ENCODE data around the gene SMAD9. TPM values are rescaled to one million over a fixed set of nuclear protein-coding genes. Genes with fewer than 3 reads are reported as not detected.

SMAD9 gene
- total and polyA plus RNA-seq, 2 of the 13 experiments (the other 11 are each of a cell fraction or from before 2014, with no cell fraction given): 4.2 to 7.7 TPM

DNA sequence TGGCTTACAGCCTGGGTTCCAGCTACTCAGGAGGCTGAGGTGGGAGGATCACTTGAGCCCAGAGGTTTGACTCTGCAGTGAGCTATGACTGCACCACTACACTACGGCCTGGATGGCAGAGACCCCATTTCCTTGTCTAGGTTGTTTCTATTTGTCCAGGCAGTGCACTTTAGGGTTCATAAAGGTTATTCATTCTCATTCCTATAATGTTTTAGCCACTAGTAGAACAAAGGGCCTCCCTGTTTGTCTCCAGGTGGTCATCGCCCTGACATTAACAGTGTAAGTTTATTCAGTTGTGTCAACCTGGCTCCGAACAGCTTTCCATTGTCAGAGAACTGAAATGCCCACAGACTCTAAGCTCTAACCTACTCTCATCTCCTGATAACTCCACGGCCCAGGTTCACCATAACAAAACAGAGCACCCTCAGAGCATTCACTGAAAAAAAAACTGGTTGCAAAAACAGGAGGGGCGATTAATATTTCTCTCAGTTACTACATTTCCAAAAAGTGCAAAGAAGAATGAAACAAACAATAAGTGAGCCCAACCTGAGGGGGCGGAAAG lies 37.1 kb downstream of the SMAD9 start (continued):
- TF ChIP-seq, protein P1, sequence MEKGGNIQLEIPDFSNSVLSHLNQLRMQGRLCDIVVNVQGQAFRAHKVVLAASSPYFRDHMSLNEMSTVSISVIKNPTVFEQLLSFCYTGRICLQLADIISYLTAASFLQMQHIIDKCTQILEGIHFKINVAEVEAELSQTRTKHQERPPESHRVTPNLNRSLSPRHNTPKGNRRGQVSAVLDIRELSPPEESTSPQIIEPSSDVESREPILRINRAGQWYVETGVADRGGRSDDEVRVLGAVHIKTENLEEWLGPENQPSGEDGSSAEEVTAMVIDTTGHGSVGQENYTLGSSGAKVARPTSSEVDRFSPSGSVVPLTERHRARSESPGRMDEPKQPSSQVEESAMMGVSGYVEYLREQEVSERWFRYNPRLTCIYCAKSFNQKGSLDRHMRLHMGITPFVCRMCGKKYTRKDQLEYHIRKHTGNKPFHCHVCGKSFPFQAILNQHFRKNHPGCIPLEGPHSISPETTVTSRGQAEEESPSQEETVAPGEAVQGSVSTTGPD (CRISPR knock-in tag; IDR thresholded peaks at IDR 0.05): no peak
- TF ChIP-seq, protein P2, sequence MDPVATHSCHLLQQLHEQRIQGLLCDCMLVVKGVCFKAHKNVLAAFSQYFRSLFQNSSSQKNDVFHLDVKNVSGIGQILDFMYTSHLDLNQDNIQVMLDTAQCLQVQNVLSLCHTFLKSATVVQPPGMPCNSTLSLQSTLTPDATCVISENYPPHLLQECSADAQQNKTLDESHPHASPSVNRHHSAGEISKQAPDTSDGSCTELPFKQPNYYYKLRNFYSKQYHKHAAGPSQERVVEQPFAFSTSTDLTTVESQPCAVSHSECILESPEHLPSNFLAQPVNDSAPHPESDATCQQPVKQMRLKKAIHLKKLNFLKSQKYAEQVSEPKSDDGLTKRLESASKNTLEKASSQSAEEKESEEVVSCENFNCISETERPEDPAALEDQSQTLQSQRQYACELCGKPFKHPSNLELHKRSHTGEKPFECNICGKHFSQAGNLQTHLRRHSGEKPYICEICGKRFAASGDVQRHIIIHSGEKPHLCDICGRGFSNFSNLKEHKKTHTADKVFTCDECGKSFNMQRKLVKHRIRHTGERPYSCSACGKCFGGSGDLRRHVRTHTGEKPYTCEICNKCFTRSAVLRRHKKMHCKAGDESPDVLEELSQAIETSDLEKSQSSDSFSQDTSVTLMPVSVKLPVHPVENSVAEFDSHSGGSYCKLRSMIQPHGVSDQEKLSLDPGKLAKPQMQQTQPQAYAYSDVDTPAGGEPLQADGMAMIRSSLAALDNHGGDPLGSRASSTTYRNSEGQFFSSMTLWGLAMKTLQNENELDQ (CRISPR knock-in tag; IDR thresholded peaks at IDR 0.05; ENCODE audit: borderline replicate concordance): no peak
- TF ChIP-seq ZNF468 (CRISPR knock-in tag; IDR thresholded peaks at IDR 0.05) (no peak), GATA4 (IDR thresholded peaks at IDR 0.05; ENCODE audit: borderline replicate concordance, low read depth) (peak; percentile 64), NFE2L2 (IDR thresholded peaks at IDR 0.05; ENCODE audit: low read length) (no peak), RBFOX2 (IDR thresholded peaks at IDR 0.05; ENCODE audit: low read depth, low read length) (no peak), ZNF782 (CRISPR knock-in tag; IDR thresholded peaks at IDR 0.05; ENCODE audit: borderline replicate concordance) (no peak), ARHGAP35 (CRISPR knock-in tag; IDR thresholded peaks at IDR 0.05; ENCODE audit: borderline replicate concordance) (no peak), ZNF616 (CRISPR knock-in tag; IDR thresholded peaks at IDR 0.05; ENCODE audit: low read depth) (no peak), ZNF335 (CRISPR knock-in tag; IDR thresholded peaks at IDR 0.05) (no peak), KLF6 (CRISPR knock-in tag; IDR thresholded peaks at IDR 0.05) (no peak), NR2F2 (IDR thresholded peaks at IDR 0.05; ENCODE audit: borderline replicate concordance, low read depth) (peak; percentile 90), NCOR1 (IDR thresholded peaks at IDR 0.05; ENCODE audit: borderline replicate concordance, low read length) (peak; percentile 27; the same call in 1 of the 2 replicates), TAF15 (IDR thresholded peaks at IDR 0.05; ENCODE audit: low read depth, low read length, poor library complexity, severe bottlenecking) (no peak), ZNF564 (CRISPR knock-in tag; IDR thresholded peaks at IDR 0.05) (no peak), ZNF773 (CRISPR knock-in tag; IDR thresholded peaks at IDR 0.05; ENCODE audit: borderline replicate concordance) (no peak), MAFK (conservative IDR thresholded peaks at IDR 0.05 in 1 of 2, IDR thresholded peaks at IDR 0.05 in 1 of 2; ENCODE audit: low read length in 2 of 2) (0 out of 4 replicates have a peak, but pooled peaks of 1 of the 2 experiments have one; percentile 4), RFXAP (CRISPR knock-in tag; IDR thresholded peaks at IDR 0.05; ENCODE audit: borderline replicate concordance) (0 out of 2 replicates have a peak, but pooled peaks have one; percentile 6), ZNF776 (CRISPR knock-in tag; IDR thresholded peaks at IDR 0.05) (no peak), ZNF543 (CRISPR knock-in tag; IDR thresholded peaks at IDR 0.05) (no peak), FOXJ3 (CRISPR knock-in tag; IDR thresholded peaks at IDR 0.05; ENCODE audit: borderline replicate concordance) (no peak; the same call in 1 of the 2 replicates), CHCHD3 (CRISPR knock-in tag; IDR thresholded peaks at IDR 0.05) (no peak), ZNF496 (CRISPR knock-in tag; IDR thresholded peaks at IDR 0.05; ENCODE audit: insufficient replicate concordance) (no peak), BRD4 (CRISPR knock-in tag; IDR thresholded peaks at IDR 0.05) (no peak)
- TF ChIP-seq, protein P3, sequence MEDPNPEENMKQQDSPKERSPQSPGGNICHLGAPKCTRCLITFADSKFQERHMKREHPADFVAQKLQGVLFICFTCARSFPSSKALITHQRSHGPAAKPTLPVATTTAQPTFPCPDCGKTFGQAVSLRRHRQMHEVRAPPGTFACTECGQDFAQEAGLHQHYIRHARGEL (CRISPR knock-in tag; IDR thresholded peaks at IDR 0.05): no peak
- TF ChIP-seq, protein P4, sequence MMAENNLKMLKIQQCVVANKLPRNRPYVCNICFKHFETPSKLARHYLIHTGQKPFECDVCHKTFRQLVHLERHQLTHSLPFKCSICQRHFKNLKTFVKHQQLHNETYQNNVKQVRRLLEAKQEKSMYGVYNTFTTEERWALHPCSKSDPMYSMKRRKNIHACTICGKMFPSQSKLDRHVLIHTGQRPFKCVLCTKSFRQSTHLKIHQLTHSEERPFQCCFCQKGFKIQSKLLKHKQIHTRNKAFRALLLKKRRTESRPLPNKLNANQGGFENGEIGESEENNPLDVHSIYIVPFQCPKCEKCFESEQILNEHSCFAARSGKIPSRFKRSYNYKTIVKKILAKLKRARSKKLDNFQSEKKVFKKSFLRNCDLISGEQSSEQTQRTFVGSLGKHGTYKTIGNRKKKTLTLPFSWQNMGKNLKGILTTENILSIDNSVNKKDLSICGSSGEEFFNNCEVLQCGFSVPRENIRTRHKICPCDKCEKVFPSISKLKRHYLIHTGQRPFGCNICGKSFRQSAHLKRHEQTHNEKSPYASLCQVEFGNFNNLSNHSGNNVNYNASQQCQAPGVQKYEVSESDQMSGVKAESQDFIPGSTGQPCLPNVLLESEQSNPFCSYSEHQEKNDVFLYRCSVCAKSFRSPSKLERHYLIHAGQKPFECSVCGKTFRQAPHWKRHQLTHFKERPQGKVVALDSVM (CRISPR knock-in tag; IDR thresholded peaks at IDR 0.05): peak; percentile 99

Measured in HepG2 (cell line).